ENCODE measurements around the gene STX3.

Gene STX3

DNA sequence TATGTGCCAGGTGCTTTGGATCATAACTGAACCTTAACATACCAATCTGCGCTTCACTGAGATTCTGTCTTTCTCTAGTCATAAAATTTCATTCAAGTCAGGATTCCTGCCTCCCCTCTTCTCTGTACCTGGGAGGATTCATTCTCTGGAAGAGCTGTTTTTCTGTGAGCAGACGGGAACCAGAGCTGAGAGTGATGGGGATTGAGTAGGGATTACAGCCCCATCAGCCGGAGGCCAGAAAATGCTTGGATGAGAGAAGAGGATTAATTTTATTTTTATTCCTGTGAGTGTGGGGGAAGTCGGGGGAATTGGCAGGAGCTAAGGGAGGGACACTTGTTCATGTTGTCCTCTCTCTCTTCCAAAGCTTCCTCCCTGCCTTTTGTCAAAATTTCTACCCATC, 4.7 kb downstream of the STX3 start:
- no peaks in the 10 kb centered on the region for H3K27me3 ChIP-seq (replicated peaks)

DNA sequence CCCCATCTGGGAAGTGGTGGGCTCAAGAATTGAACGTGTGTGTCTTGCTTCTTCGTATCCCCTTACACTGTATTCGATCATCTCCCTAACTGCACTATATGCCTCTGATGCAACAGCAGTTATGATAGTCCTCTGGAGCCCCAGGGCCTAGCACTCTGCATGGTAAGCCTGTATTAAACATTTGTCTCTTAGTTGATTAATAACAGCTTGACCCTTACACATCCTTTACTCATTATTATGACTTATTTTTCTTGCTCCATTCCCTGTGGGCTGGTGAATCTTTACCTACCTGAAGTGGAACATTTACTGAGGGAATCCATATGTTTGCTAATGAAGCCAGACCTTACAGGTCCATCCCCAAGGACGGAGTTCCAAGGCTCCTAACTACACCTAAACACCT, 5.6 kb downstream of the STX3 start:
- no peak for DNase-seq
- no peak overlapping the region for H3K4me3 ChIP-seq (ENCODE audit: low read depth, low read length)
- in situ Hi-C loops (cut with HindIII; ENCODE audit: low pct_ligation_motif_present, low sequenced_read_pairs), result no loop called here
- no peak overlapping the region for H3K27ac ChIP-seq
- H3K27me3 ChIP-seq (replicated peaks), result no peaks in the 10 kb centered on the region
- TF ChIP-seq, protein P1, sequence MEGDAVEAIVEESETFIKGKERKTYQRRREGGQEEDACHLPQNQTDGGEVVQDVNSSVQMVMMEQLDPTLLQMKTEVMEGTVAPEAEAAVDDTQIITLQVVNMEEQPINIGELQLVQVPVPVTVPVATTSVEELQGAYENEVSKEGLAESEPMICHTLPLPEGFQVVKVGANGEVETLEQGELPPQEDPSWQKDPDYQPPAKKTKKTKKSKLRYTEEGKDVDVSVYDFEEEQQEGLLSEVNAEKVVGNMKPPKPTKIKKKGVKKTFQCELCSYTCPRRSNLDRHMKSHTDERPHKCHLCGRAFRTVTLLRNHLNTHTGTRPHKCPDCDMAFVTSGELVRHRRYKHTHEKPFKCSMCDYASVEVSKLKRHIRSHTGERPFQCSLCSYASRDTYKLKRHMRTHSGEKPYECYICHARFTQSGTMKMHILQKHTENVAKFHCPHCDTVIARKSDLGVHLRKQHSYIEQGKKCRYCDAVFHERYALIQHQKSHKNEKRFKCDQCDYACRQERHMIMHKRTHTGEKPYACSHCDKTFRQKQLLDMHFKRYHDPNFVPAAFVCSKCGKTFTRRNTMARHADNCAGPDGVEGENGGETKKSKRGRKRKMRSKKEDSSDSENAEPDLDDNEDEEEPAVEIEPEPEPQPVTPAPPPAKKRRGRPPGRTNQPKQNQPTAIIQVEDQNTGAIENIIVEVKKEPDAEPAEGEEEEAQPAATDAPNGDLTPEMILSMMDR (IDR thresholded peaks at IDR 0.05; ENCODE audit: low read depth, low read length, missing control alignments), result no peak
- no peaks in the 10 kb centered on the region for H3K36me3 ChIP-seq (replicated peaks)

More for the DNA sequence above, 4.7 kb downstream of the STX3 start:
- TF ChIP-seq, protein P1 (IDR thresholded peaks at IDR 0.05; ENCODE audit: low read depth, low read length, missing control alignments), result no peak
- DNase-seq, result no peak
- Histone ChIP-seq H3K4me3 (ENCODE audit: low read depth, low read length) (no peak overlapping the region), H3K36me3 (replicated peaks) (peaks cover 2% of the 10 kb centered on the region), H3K27ac (no peak overlapping the region)
- in situ Hi-C loops (cut with HindIII; ENCODE audit: low pct_ligation_motif_present, low sequenced_read_pairs), result no loop called here

DNA sequence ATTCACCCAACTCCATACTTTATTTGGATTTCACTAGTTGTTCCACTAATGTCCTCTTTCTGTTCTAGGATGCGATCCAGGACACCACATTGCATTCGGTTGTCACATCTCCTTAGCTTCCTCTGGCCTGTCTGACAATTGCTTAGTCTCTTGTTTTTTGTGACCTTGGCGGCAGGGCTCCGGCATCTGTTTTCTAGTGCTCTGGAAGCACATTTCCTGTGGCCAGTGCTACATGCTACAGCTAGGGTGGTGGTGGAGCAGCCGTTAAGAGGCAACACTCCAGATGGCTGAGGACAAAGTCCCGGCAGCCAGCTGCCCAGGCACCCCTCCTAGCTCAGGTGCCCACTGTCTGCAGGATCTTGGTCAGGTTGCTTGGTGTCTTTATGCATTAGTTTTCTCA, 6.8 kb downstream of the STX3 start:
- H3K4me3 ChIP-seq (ENCODE audit: low read depth, low read length), result no peak overlapping the region
- DNase-seq, result no peak
- H3K27ac ChIP-seq, result no peak overlapping the region
- TF ChIP-seq, protein P1 (IDR thresholded peaks at IDR 0.05; ENCODE audit: low read depth, low read length, missing control alignments), result no peak
- in situ Hi-C loops (cut with HindIII; ENCODE audit: low pct_ligation_motif_present, low sequenced_read_pairs), result no loop called here
- no peaks in the 10 kb centered on the region for H3K27me3 ChIP-seq (replicated peaks)
- no peaks in the 10 kb centered on the region for H3K36me3 ChIP-seq (replicated peaks)

DNA sequence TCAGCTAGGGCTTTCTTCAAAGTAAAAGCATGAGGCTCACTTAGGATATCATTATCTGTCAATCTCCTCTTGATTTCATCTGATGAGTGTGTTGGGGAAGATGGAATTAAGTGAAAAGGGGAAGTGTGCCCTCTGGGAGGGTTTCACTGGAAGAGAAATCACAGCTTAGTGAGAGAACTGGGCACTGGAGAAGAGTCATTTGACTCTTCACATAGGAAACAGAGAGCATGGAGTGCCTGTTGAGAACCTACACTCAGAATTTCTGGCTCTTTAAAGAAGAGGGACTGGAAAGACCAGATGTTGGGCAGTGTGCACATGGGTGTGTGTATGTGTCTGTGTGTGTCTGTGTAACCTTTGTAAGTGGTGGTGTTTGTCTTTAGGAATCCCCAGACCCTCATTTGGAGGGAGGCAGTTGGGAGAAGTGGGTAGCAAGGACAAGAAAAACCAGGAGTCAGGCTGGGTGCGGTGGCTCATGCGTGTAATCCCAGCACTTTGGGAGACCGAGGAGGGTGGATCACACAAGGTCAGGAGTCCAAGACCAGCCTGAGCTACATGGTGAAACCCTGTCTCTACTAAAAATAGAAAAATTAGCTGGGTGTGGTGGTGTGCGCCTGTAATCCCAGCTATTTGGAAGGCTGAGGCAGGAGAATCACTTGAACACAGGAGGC, 10.0 kb downstream of the STX3 start:
- H3K27me3 ChIP-seq (replicated peaks), result no peaks in the 10 kb centered on the region
- in situ Hi-C loops (cut with HindIII; ENCODE audit: low pct_ligation_motif_present, low sequenced_read_pairs), result no loop called here
- no peak for DNase-seq
- TF ChIP-seq, protein P1 (IDR thresholded peaks at IDR 0.05; ENCODE audit: low read depth, low read length, missing control alignments), result no peak
- no peak overlapping the region for H3K4me3 ChIP-seq (ENCODE audit: low read depth, low read length)
- no peak overlapping the region for H3K27ac ChIP-seq
- H3K36me3 ChIP-seq (replicated peaks), result no peaks in the 10 kb centered on the region

DNA sequence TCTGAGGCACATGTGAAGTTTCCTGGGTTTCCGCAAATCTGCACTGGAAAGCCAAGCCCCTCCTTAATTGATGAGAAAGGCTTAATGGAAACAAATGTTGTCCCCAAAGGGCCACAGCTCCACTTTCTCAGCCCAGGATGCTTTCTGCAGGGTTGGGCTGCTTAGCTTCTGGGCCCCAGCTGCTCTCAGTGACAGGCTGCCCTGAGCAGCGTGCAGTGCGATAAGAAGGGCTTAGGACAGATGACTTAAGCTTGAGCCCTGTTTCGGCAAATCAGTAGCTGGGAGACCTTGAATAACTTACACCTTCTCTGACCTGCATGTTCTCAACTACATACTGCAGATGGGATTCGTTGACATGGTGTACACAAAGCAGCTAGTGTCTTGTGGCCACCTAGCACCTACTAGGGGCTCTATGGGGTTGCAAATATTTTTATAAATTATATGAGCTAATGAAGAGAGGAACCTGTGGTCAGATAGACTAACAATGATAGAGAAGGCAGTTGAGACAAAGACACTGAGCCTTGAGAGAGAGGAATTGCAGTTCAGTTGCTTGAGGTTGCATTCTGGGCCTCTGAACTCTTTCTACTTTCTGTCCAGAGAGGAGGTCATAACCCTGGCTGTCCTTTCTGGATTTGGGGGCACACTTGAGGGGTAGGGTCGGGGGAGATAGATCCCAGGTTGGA, 11.5 kb downstream of the STX3 start:
- H3K27ac ChIP-seq, result no peak overlapping the region
- DNase-seq, result no peak
- no peaks in the 10 kb centered on the region for H3K36me3 ChIP-seq (replicated peaks)
- TF ChIP-seq, protein P1 (IDR thresholded peaks at IDR 0.05; ENCODE audit: low read depth, low read length, missing control alignments), result no peak
- in situ Hi-C loops (cut with HindIII; ENCODE audit: low pct_ligation_motif_present, low sequenced_read_pairs), result no loop called here
- H3K4me3 ChIP-seq (ENCODE audit: low read depth, low read length), result no peak overlapping the region
- no peaks in the 10 kb centered on the region for H3K27me3 ChIP-seq (replicated peaks)

All from brain microvascular endothelial cell (primary cell).